NCI-H774 (cell line): Measurements from ENCODE around the gene TEAD4.

ENCODE experiments used
- DNase-seq: peaks from one replicate; lab custom pipeline; 2025; lab: John Stamatoyannopoulos, UW

The TEAD4 gene

DNA sequence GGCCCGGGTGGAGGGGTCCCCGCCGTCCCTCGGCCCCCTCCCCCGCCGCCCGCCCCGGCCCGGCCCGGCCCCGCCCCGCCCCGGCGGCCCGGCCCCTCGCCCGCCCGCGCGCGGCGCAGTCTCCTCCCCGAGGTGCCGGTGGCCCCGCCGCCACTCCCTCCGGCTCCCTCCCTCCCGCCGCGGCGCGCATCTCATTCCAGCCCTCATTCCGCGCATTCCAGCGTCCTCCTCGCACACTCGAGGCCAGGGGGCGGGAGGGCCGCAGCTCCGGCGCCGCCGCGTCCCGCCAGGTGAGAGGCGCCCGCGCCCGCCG lies at the start of gene TEAD4:
Gene TEAD4, plus strand, starts transcription at position 206 of the 313 bp plus-strand sequence.
- DNase-seq = peak; percentile 71

DNA sequence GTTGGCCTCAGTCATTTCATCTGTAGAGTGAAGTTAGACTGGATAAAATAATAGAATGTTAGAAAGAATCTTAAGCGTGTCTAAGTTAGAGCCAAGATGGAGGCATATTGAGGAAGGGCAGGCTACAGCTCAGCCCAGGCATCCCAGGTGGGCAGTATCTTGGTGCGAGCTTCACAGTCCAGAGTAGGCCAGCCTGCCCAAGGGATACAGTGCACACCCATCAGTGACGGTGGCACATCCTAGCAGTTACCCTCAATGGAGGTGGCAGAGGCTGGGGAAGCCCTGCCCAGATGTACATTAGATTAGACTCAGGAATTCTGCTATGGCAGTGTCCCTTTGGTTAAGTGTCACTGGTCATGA lies 47.0 kb upstream of the TEAD4 start:
- DNase-seq = no peak

DNA sequence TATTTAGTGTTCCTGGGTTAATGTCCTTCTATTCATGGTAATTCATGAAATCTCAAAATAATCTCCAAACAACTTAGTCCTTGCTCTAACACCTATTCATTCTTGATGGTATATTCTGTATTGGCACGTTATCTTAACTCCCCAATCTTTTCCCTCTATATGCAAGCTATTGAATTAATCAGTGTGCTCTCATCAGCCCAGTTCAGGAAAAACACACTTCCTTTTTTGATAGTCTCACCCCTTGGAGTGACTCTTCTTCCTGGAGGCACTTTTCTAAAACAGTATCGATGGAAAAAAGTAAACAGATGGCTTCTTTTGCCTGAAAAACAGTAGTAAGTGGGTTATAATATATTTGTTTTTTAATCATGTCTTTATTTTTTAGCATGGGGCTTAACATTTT lies 39.9 kb upstream of the TEAD4 start:
- DNase-seq = no peak

DNA sequence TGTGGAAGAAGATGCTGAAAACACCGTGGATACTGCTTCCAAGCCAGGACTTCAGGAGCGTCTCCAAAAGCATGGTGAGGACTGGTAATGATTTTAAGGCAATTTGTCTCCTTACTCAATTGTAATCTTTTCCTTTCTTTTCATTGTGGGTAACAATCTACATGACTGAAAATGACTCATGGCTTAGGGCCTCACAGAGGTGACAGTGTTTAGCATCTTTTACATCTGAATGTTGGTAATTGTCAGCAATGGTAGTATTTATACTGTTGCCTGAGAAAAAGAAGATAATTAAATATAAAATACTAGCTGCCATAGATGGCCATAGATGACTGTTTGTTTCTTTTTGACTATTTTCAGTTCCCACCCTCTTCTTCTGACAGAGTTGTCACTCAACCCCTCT lies 36.9 kb upstream of the TEAD4 start:
- DNase-seq = no peak

DNA sequence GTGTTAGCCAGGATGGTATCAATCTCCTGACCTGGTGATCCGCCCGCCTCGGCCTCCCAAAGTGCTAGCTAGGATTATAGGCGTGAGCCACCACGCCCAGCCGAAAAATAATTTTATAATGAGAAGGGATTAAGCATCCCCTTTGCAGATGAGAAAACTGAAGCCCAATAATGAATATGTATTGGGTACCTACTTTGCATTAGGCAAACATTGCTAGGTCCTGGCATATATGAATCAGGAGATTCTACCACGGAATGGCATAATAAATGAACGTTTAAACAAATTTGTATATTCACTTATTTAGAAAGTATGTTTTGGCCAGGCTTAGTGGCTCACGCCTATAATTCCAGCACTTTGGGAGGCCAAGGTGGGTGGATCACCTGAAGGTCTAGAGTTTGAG lies 36.1 kb upstream of the TEAD4 start:
- DNase-seq = no peak

DNA sequence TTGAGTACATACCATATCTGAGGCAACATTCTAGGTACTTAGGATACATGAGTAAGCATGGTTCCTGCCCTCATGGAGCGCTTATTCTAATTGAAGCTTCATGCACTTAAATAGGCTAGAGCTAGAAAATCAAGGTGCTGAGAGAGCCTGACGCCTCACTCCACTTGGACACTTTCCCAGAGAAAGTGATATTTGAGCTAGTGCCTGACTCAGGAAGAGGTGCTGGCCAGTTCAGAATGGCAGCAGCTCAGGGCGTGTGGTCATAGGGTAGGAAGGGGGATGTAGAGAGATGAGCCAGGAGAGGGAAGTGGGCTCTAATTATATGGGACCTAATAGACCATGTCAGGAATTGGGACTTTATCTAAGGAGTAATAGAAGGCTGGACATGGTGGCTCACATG lies 35.2 kb upstream of the TEAD4 start:
- DNase-seq = no peak

DNA sequence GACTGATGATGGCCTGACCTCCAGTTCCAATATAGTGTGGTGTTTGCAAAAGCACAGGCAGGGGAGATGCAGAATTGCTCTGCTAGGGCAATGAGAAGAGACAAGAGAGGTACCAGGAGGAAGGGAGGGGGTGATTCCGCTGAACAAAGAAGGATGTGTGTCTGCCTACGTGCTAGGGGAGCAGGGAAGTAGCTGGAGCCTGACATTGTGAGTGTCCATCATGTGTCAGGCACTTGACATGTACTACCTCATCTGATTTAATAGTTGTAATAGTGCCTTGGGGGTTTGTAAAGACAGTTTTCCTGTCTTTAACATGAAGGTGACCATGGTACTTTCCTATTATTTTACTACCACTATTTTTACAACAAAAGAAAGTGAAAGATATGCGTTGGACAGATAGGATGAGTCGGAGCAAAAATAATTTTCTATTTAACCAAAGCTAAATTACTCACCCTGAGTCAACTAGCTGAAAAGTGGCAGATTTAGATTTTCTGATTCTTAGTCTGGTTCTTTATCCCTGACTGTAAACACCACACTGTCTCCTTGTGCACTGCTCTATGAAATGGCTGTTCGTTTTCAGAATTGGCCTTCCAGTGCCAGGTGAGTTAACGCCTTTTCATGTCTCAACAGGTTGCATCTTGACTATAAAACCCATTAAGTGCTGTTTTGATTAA lies 33.7 kb upstream of the TEAD4 start:
- DNase-seq = no peak

DNA sequence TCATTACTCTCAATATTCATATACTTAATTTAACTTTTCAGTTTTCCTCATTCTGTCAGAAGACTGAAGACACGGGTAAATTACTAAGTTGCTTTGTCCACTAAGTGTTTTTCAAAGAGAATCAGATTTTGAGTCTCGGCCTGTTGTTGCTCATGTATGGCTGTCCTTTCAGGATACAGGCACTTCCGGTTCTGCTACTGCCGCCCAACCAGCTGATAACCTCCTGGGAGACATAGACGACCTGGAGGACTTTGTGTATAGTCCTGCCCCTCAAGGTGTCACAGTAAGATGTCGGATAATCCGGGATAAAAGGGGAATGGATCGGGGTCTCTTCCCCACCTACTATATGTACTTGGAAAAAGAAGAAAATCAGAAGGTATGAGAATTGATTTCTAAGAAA lies 28.3 kb upstream of the TEAD4 start:
- DNase-seq = no peak

DNA sequence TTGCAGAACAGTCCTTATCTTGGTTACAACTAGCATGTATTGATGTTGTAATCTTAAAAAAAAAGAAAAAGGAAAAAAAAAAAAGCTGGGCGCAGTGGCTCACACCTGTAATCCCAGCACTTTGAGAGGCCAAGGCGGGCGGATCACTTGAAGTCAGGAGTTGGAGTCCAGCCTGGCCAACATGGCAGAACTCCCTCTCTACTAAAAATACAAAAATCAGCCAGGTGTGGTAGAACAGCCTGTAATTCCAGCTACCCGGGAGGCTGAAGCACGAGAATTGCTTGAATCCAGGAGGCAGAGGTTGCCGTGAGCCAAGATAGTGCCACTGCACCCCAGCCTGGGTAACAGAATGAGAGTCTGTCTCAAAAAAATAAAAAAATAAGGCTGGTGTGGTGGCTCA lies 25.6 kb upstream of the TEAD4 start:
- DNase-seq = no peak

DNA sequence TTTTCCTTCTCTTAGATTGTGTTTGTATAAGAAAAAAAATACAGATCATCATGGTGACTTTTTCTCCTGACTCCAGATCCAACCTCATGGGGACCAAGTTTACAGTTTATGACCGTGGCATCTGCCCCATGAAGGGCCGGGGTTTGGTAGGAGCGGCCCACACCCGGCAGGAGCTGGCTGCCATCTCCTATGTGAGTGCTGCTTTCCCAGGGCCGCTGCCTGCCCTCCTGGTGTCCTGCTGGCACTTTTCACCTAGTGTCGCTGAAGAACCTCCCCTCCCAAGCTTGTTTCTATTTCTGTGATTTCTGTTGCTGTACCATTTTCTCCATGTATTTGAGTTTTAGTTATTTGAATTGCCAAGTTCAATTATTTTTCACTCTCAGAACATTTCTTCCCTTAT lies 24.8 kb upstream of the TEAD4 start:
- no peak for DNase-seq

DNA sequence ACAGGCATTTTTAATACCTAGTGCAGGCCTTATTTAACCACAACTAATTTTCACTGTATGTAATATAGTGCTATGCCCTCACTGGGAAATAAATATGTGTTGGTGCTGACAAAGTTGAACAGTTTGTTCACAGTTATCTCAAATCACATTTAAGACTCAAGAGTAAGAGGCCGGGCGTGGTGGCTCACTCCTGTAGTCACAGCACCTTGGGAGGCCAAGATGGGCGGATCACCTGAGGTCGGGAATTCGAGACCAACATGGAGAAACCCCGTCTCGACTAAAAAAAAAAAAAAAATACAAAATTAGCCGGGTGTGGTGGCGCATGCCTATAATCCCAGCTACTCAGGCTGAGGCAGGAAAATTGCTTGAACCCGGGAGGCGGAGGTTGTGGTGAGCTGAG lies 22.9 kb upstream of the TEAD4 start:
- no peak for DNase-seq

DNA sequence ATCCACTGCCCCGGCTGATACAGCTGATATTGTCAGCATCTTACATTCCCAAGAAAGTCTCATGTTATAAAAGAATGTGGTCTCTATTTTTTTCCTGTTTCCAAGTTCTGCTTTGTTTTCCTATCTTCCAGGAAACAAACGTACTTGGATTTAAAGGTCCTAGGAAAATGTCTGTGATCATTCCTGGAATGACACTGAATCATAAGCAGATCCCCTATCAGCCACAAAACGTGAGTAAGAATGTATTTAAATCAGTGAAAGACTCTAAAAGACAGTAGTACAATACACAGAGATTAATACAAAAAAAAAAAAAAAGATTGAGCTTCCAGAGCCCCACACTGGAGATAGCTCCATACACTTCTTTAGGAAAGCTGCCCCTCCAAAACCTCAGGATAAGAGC lies 21.7 kb upstream of the TEAD4 start:
- no peak for DNase-seq

DNA sequence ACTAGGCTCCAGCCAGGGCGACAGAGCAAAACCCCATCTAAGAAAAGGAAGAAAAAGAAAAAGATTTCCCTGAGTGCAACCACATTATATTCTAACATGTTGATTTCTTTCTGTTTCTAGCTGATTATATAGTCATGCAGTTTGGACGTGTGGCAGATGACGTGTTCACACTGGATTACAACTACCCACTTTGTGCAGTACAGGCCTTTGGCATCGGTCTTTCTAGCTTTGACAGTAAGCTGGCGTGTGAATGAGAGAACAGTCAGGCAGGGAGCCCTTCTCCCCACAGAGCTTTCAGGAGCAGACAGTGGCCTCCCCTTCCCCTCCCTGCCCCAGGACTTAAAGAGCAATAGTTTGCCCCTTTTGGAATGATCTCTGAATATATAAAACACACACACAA lies 20.0 kb upstream of the TEAD4 start:
- DNase-seq = no peak

DNA sequence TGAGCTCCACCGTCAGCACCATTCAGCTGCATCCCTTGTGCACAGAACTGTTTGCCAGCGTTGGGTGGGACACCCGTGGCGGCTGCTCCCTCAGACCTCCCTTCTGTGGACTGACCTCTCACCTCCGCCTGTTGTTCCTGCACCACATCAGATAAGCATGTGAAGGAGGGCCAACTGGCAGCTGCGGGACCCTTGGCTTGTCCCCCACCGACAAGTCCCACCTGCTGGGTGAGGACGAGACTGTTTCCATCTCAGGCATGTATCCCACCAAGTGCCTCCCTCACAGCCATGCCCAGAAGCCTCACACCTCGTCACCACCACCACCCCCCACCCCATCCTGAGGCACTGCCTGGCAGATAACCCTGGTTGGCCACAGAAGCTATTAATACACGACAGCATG lies 18.6 kb upstream of the TEAD4 start:
- DNase-seq = no peak

DNA sequence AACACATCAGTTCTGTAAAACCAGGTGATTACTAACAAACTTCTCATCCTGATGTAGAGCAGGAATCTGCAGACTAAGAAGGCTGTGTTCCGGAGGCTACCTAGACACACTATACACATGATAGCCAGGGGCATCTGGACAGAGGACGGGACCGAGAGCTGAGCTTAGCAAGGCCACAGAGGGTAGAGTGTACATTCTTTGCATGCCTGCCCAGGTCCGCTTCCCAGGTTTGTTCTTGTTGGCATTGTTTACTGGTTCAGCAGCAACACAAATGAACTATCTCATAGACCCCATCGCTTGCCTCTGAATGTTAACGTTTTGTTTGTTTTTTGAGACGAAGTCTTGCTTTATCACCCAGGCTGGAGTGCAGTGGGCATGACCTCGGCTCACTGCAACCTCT lies 17.7 kb upstream of the TEAD4 start:
- no peak for DNase-seq

DNA sequence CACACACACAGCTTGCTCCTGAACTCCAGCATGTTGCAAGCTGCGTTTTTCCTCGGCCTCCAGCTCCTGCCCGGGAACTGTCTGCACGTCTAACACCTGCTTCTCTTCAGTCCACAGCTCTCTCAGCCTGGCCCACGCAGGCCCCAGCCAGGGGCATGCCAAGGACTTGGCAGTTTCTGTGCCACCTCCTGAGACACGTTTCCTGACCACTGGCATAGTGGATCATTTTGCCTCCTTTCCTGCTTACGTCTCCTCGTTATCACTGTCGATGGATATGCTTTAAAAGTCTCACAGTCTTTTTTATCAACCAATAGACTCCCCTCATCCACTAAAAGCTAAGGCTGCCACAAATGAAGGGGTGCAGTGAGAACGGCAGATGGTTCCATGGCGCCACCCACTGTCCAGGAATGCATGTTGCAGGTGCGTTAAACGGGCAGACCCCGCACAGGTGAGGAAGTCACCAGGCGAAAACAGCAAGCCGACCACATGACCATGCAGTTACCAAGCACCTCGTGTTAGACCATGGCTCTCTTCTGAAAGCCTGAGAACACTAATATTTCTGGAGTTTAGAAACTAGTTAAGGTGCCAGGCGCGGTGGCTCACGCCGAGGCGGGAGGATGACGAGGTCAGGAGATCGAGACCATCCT lies 14.7 kb upstream of the TEAD4 start:
- peak; percentile 85 for DNase-seq

DNA sequence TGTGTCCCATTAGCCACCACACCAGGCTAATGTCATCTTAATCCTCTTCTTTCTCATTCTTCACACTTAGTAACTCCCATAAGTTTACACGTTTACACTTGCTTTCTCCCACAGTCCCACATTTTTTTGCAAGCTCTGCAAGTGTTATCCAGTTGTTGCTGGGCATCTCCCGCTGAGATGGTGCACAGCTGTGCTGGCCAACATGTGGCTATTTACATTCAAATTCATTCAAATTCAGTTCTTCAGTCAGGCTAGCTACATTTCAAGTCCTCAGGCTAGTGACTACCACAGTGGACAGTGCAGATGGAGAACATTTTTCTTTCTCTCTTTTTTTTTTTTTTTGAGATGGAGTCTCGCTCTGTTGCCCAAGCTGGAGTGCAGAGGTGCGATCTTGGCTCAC lies 9.8 kb upstream of the TEAD4 start:
- DNase-seq = no peak

DNA sequence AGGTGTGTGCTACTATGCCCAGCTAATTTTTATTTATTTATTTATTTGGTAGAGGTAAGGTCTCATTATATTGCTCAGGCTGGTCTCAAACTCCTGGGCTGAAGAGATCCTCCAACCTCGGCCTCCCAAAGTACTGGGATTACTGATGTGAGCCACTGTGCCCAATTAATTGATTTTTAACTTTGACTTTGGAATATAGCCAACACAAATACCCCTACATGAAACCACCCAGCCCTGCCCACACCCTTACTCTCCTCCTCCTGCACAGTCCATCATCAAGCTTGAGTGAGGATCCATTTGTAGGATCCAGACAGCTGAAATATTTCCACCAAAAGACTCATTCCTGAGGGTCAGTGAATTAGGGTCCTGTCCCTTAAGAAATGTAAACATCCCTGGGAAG lies 3.3 kb upstream of the TEAD4 start:
- no peak for DNase-seq

DNA sequence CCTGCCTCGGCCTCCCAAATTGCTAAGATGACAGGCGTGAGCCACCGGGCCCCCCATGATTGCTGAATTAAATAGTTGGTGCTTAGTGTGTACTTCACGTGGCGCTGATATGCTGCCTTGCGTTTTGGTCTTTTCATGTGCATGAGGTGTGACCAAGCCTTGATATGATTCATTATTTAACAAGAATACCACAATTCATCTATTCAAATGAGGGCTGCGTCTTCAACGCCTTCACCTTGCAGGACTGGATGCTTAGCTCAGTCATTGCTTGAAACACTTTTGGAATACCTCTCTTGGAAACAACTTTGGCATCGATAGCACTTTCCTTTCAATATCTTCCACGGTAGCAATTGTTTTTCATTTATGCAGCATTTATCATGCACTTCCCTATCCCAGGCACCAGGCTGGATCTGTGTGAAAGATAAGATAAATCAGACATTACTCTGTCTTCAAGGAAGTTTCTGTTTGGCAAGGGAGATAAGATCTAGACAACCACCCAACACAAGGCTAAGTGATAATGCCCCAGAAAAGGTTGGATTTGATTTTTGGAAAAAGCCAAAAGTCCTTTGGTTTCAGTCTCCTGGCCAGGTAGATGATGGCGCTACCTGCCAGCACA lies 1.3 kb upstream of the TEAD4 start:
- no peak for DNase-seq

DNA sequence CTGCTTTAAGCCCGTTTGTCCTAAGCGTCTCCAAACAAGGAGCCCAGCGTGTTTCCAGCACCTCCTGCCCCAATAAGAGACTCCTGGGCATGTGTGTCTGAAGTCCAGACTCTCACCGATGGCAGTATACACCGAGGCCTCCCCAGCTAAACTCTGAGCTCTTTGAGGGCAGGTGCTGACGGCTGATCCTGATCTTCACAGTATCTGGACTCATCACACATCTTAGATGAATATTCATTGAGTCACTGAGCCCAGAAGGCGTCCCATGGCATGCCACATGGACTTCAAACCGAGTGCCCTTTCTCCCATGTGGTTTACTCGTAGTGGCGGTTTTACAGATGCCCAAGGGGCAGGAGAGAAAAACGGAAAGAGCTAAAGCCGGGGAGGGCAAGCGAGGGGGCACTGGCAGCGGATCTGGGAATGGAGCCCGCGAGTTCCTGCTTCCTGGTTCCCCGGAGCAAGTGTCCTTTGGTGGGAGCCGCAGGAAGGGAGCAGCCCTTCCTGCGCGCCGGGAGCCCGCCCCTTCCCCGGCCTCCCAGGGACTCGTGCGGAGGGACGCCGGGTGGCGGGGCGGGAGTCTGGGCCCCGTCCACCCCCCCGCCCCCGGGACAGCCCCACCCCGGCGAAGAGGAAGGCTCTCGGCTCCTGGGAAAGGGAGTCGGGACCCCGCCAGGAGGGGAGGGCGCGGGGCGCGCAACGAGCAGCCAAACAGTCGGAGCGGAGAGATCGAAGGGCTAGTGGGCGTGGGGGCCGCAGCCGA lies 585 bp upstream of the TEAD4 start:
- peak; percentile 78 for DNase-seq

DNA sequence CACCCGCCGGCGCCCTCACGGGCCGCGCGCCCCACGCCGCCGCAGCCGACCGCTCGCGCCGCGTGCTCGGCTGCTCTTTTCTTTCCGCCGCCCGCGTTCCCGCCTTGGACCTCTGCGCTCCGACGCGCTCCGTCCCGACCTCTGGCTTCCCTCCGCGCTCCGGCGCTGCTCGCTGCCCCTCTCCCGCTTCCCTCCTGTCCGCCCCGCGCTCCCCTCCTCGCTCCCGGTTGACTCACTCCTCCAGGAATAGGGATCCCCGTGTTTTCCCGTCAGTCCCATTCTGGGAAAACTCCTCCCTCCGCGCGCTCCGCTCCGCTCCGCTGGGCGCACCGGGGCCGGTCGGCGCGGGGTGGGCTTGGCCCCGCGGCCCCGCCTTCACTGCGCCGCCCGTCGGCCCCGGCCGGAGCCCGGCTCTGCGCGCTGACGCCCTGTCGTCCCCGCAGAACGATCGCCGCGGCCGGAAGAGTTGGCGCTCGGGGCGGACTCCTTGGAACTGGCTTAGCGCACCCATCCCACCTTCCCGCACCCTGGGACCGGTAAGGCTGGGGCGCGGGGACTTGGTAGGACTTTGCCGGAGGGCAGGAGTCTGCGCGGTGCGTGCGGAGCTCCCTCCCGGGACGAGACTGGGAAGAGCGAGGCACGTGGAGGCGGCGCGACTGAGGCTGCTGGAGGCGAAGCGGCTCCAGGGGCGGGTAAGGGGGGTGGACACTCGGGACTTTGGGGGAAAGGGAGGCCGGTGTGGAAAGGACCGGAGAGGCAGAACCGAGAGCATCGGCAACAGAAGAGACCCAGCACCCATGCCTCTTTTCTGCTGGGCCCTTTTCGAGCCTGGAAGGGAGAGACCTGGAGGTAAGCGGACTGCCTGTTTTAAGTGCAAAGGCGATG lies 550 bp downstream of the TEAD4 start:
- DNase-seq = peak; percentile 71

DNA sequence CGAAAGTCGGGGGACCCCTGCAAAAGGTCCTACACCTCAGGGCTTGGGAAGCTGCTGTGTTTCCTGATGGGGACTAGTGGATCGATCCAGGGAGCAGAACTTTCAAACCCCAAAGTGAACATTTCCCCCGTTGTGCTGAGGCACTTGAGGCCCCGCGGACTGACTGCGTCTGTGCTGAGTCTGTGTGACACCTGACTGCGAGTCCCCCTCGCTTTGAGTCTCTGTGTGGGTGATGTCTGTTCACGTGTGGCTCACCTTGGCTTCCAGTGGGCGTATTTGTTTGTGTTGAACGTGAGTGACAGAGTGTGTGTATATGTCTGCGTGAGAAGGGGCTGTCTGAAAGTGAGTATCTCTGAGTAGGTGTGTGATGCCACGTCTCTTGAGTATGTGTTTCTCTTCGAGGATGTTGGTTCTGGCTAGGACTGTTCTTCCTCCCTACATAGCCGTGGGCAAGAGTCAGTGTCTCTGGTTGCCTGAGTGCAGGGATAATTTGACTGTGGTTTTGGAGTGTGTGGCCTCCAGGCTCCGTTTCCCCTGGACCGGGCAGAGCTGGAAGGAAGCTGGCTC lies 1.3 kb downstream of the TEAD4 start:
- DNase-seq = no peak
